OCI-LY1 (cell line): ENCODE measurements around the gene LENEP.
A peak's percentile ranks its signal among the peaks of the same experiment; 100 is the strongest.

ENCODE experiments used
- H2AFZ ChIP-seq: fragments of 200-600 bp; sonication (generic), shearing (Covaris generic); 2 replicates; pipeline ENCODE4 v1.6.0; 2014; ENCODE audit warnings: antibody characterized with exemption, mild to moderate bottlenecking, low read length
- H3F3A ChIP-seq: fragments of 200-600 bp; sonication (generic), shearing (Covaris generic); 2 replicates; pipeline ENCODE4 v1.6.0; 2014; ENCODE audit warnings: mild to moderate bottlenecking, antibody characterized with exemption, low read length, moderate library complexity; ENCODE audit not compliant: insufficient read depth
- H3K27ac ChIP-seq: fragments of 200-600 bp; sonication (generic); 2 replicates; pipeline ENCODE4 v1.5.1; 2014; ENCODE audit warnings: low read length, mixed run types, mild to moderate bottlenecking, low read depth; ENCODE audit not compliant: poor library complexity, severe bottlenecking
- H3K27me3 ChIP-seq: fragments of 200-600 bp; sonication (generic); 2 replicates; pipeline ENCODE4 v1.6.0; 2014; ENCODE audit warnings: antibody characterized with exemption, mild to moderate bottlenecking, low read length, moderate library complexity; ENCODE audit not compliant: insufficient read depth
- H3K36me3 ChIP-seq: fragments of 200-600 bp; sonication (generic); 2 replicates; pipeline ENCODE4 v1.6.1; 2014; ENCODE audit warnings: mild to moderate bottlenecking, antibody characterized with exemption, low read length, moderate library complexity, mixed read lengths; ENCODE audit not compliant: insufficient read depth
- H3K4me1 ChIP-seq: fragments of 200-600 bp; sonication (generic); 2 replicates; pipeline ENCODE4 v1.5.1; 2014; ENCODE audit warnings: mild to moderate bottlenecking, low read length, moderate library complexity; ENCODE audit not compliant: insufficient read depth, severe bottlenecking
- H3K4me2 ChIP-seq: fragments of 200-600 bp; sonication (generic), shearing (Covaris generic); 2 replicates; pipeline ENCODE4 v1.6.1; 2014; ENCODE audit warnings: low read length
- H3K4me3 ChIP-seq: fragments of 200-600 bp; sonication (generic); 2 replicates; pipeline ENCODE4 v1.5.1; 2014; ENCODE audit warnings: low read length, low read depth, mild to moderate bottlenecking, mixed read lengths; ENCODE audit not compliant: poor library complexity, severe bottlenecking
- H3K79me2 ChIP-seq: fragments of 200-600 bp; shearing (Covaris generic); 2 replicates; pipeline ENCODE4 v1.6.1; 2016; ENCODE audit warnings: mixed run types, low read length, mixed read lengths; ENCODE audit not compliant: insufficient read depth
- H3K9ac ChIP-seq: fragments of 200-600 bp; sonication (generic), shearing (Covaris generic); 2 replicates; pipeline ENCODE4 v1.6.1; 2014; ENCODE audit warnings: mild to moderate bottlenecking, low read length, mixed read lengths
- H3K9me2 ChIP-seq: fragments of 200-600 bp; sonication (generic), shearing (Covaris generic); 2 replicates; pipeline ENCODE4 v1.6.1; 2014; ENCODE audit warnings: low read depth, mild to moderate bottlenecking, low read length, mixed read lengths
- H3K9me3 ChIP-seq: fragments of 200-600 bp; shearing (Covaris generic); 2 replicates; pipeline ENCODE4 v1.6.1; 2014; ENCODE audit warnings: low read length, mixed read lengths
- H4K20me1 ChIP-seq: fragments of 200-600 bp; sonication (generic), shearing (Covaris generic); 2 replicates; pipeline ENCODE4 v1.6.0; 2016; ENCODE audit warnings: mild to moderate bottlenecking, low read length; ENCODE audit not compliant: insufficient read depth
- CTCF ChIP-seq: fragments of 200-600 bp; sonication (generic), shearing (Covaris generic); IDR thresholded peaks from 2 replicates; pipeline ENCODE4 v1.5.1; 2017; ENCODE audit warnings: mild to moderate bottlenecking, antibody characterized with exemption, low read length, moderate library complexity, mixed read lengths
- EZH2 ChIP-seq: fragments of 200-600 bp; sonication (generic), shearing (Covaris generic); IDR thresholded peaks from 2 replicates; pipeline ENCODE4 v1.8.0; 2017; ENCODE audit warnings: borderline replicate concordance, mixed run types, mild to moderate bottlenecking, antibody characterized with exemption, low read length, moderate library complexity, mixed read lengths

LENEP gene

GRCh38 chr1:154958681-154959425, 34.5 kb upstream of the LENEP start:
- Histone ChIP-seq H2AFZ (no peak overlapping the region), H3K9ac (no peak overlapping the region), H3K9me2 (no peaks in the 10 kb centered on the region), H3K36me3 (peaks cover 25% of the 10 kb centered on the region), H3K4me1 (peaks cover 59% of the 10 kb centered on the region), H3K4me2 (no peak overlapping the region), H3K79me2 (peaks cover 5% of the 10 kb centered on the region; the same call in 1 of the 2 replicates), H3K4me3 (no peak overlapping the region), H3K9me3 (no peaks in the 10 kb centered on the region), H3K27ac (no peak overlapping the region), H3F3A (no peaks in the 10 kb centered on the region), H3K27me3 (no peaks in the 10 kb centered on the region), H4K20me1 (no peaks in the 10 kb centered on the region)
- no peak for TF ChIP-seq EZH2
- no peak for TF ChIP-seq CTCF

- TF ChIP-seq CTCF: no peak
- no peaks in the 10 kb centered on the region for H3K27me3 ChIP-seq
- no peak overlapping the region for H3K9ac ChIP-seq
- H4K20me1 ChIP-seq: no peaks in the 10 kb centered on the region
- no peaks in the 10 kb centered on the region for H3F3A ChIP-seq
- no peak overlapping the region for H3K27ac ChIP-seq
- no peak overlapping the region for H2AFZ ChIP-seq
- H3K4me1 ChIP-seq: peaks cover 54% of the 10 kb centered on the region
- peaks cover 28% of the 10 kb centered on the region for H3K36me3 ChIP-seq
- H3K4me2 ChIP-seq: no peak overlapping the region
- H3K9me3 ChIP-seq: no peaks in the 10 kb centered on the region
- no peak overlapping the region for H3K4me3 ChIP-seq
- peaks cover 5% of the 10 kb centered on the region; the same call in 1 of the 2 replicates for H3K79me2 ChIP-seq
- no peaks in the 10 kb centered on the region for H3K9me2 ChIP-seq
Measured at GRCh38 chr1:154959426-154959780, 34.0 kb upstream of the LENEP start.

- Histone ChIP-seq H3K27ac (peak overlapping the region; percentile 81), H3K27me3 (no peaks in the 10 kb centered on the region), H3K36me3 (peaks cover 34% of the 10 kb centered on the region), H3F3A (no peaks in the 10 kb centered on the region), H3K9me2 (no peaks in the 10 kb centered on the region), H3K9me3 (no peaks in the 10 kb centered on the region), H3K79me2 (peaks cover 5% of the 10 kb centered on the region; the same call in 1 of the 2 replicates), H3K9ac (peak overlapping the region; percentile 99), H2AFZ (no peak overlapping the region), H3K4me1 (peaks cover 42% of the 10 kb centered on the region), H3K4me3 (peak overlapping the region; percentile 75), H3K4me2 (peak overlapping the region; percentile 71), H4K20me1 (no peaks in the 10 kb centered on the region)
- no peak for TF ChIP-seq EZH2
- no peak for TF ChIP-seq CTCF
Measured at GRCh38 chr1:154960446-154961136, 32.8 kb upstream of the LENEP start.
